Measurements from ENCODE around the gene PIBF1.

The PIBF1 gene

GRCh38 chr13:72849571-72849970 lies 67.6 kb downstream of the PIBF1 start:
- no peaks in the 10 kb centered on the region for H3K9me3 ChIP-seq (ENCODE audit: low read depth, low read length)
- no peak for TF ChIP-seq EZH2 (IDR thresholded peaks at IDR 0.05)
- TF ChIP-seq FOXP2 (optimal IDR thresholded peaks at IDR 0.05; ENCODE audit: control extremely low read depth, extremely low read length, insufficient read depth) = no peak
- TF ChIP-seq POLR2AphosphoS5 (IDR thresholded peaks at IDR 0.05; ENCODE audit: borderline replicate concordance, low read depth, low read length) = no peak
- H3K9ac ChIP-seq (ENCODE audit: insufficient read length) = no peak overlapping the region
- no peak overlapping the region for H3K4me3 ChIP-seq
- no peak for DNase-seq (ENCODE audit: low read depth, low spot score)
- no peak overlapping the region for H3K27ac ChIP-seq
- H3K36me3 ChIP-seq (ENCODE audit: insufficient read depth, low read length) = peaks cover 30% of the 10 kb centered on the region

GRCh38 chr13:72850959-72851677 lies 69.2 kb downstream of the PIBF1 start:
- Histone ChIP-seq H3K36me3 (ENCODE audit: insufficient read depth, low read length) (peaks cover 30% of the 10 kb centered on the region), H3K9ac (ENCODE audit: insufficient read length) (no peak overlapping the region)

GRCh38 chr13:72851678-72852014 lies 69.7 kb downstream of the PIBF1 start:
- H3K27ac ChIP-seq = no peak overlapping the region
- peaks cover 25% of the 10 kb centered on the region for H3K36me3 ChIP-seq (ENCODE audit: insufficient read depth, low read length)
- no peak overlapping the region for H3K4me3 ChIP-seq
- no peak for TF ChIP-seq POLR2AphosphoS5 (IDR thresholded peaks at IDR 0.05; ENCODE audit: borderline replicate concordance, low read depth, low read length)
- no peak for TF ChIP-seq EZH2 (IDR thresholded peaks at IDR 0.05)
- no peak for TF ChIP-seq FOXP2 (optimal IDR thresholded peaks at IDR 0.05; ENCODE audit: control extremely low read depth, extremely low read length, insufficient read depth)
- DNase-seq (ENCODE audit: low read depth, low spot score) = no peak
- H3K9me3 ChIP-seq (ENCODE audit: low read depth, low read length) = no peaks in the 10 kb centered on the region
- no peak overlapping the region for H3K9ac ChIP-seq (ENCODE audit: insufficient read length)

More at GRCh38 chr13:72850959-72851677, 69.2 kb downstream of the PIBF1 start:
- DNase-seq (ENCODE audit: low read depth, low spot score) = no peak
- no peaks in the 10 kb centered on the region for H3K9me3 ChIP-seq (ENCODE audit: low read depth, low read length)
- TF ChIP-seq FOXP2 (optimal IDR thresholded peaks at IDR 0.05; ENCODE audit: control extremely low read depth, extremely low read length, insufficient read depth) (no peak), POLR2AphosphoS5 (IDR thresholded peaks at IDR 0.05; ENCODE audit: borderline replicate concordance, low read depth, low read length) (no peak), EZH2 (IDR thresholded peaks at IDR 0.05) (no peak)
- no peak overlapping the region for H3K4me3 ChIP-seq
- no peak overlapping the region for H3K27ac ChIP-seq

- Histone ChIP-seq H3K9ac (ENCODE audit: insufficient read length) (no peak overlapping the region), H3K4me3 (no peak overlapping the region), H3K9me3 (ENCODE audit: low read depth, low read length) (no peaks in the 10 kb centered on the region), H3K27ac (no peak overlapping the region), H3K36me3 (ENCODE audit: insufficient read depth, low read length) (peaks cover 19% of the 10 kb centered on the region)
- TF ChIP-seq FOXP2 (optimal IDR thresholded peaks at IDR 0.05; ENCODE audit: control extremely low read depth, extremely low read length, insufficient read depth) (no peak), POLR2AphosphoS5 (IDR thresholded peaks at IDR 0.05; ENCODE audit: borderline replicate concordance, low read depth, low read length) (no peak), EZH2 (IDR thresholded peaks at IDR 0.05) (no peak)
- DNase-seq (ENCODE audit: low read depth, low spot score) = no peak
Observed at GRCh38 chr13:72852207-72852606, 70.3 kb downstream of the PIBF1 start.

GRCh38 chr13:72853000-72853399 lies 71.1 kb downstream of the PIBF1 start:
- Histone ChIP-seq H3K9me3 (ENCODE audit: low read depth, low read length) (no peaks in the 10 kb centered on the region), H3K4me3 (no peak overlapping the region), H3K36me3 (ENCODE audit: insufficient read depth, low read length) (peaks cover 12% of the 10 kb centered on the region; the same call in 1 of the 2 replicates), H3K27ac (no peak overlapping the region), H3K9ac (ENCODE audit: insufficient read length) (no peak overlapping the region)
- no peak for TF ChIP-seq POLR2AphosphoS5 (IDR thresholded peaks at IDR 0.05; ENCODE audit: borderline replicate concordance, low read depth, low read length)
- no peak for TF ChIP-seq FOXP2 (optimal IDR thresholded peaks at IDR 0.05; ENCODE audit: control extremely low read depth, extremely low read length, insufficient read depth)
- TF ChIP-seq EZH2 (IDR thresholded peaks at IDR 0.05) = no peak
- no peak for DNase-seq (ENCODE audit: low read depth, low spot score)

GRCh38 chr13:72864142-72865011 lies 82.4 kb downstream of the PIBF1 start:
- Histone ChIP-seq H3K9me3 (ENCODE audit: low read depth, low read length) (no peaks in the 10 kb centered on the region), H3K27ac (no peak overlapping the region)
- TF ChIP-seq FOXP2 (optimal IDR thresholded peaks at IDR 0.05; ENCODE audit: control extremely low read depth, extremely low read length, insufficient read depth) (no peak), POLR2AphosphoS5 (IDR thresholded peaks at IDR 0.05; ENCODE audit: borderline replicate concordance, low read depth, low read length) (no peak), EZH2 (IDR thresholded peaks at IDR 0.05) (no peak)

GRCh38 chr13:72868229-72868628 lies 86.3 kb downstream of the PIBF1 start:
- Histone ChIP-seq H3K27ac (no peak overlapping the region), H3K4me3 (no peak overlapping the region), H3K9me3 (ENCODE audit: low read depth, low read length) (no peaks in the 10 kb centered on the region), H3K9ac (ENCODE audit: insufficient read length) (no peak overlapping the region), H3K36me3 (ENCODE audit: insufficient read depth, low read length) (peaks cover 25% of the 10 kb centered on the region)
- TF ChIP-seq FOXP2 (optimal IDR thresholded peaks at IDR 0.05; ENCODE audit: control extremely low read depth, extremely low read length, insufficient read depth) = no peak
- TF ChIP-seq EZH2 (IDR thresholded peaks at IDR 0.05) = no peak
- no peak for TF ChIP-seq POLR2AphosphoS5 (IDR thresholded peaks at IDR 0.05; ENCODE audit: borderline replicate concordance, low read depth, low read length)
- DNase-seq (ENCODE audit: low read depth, low spot score) = no peak

More at GRCh38 chr13:72864142-72865011, 82.4 kb downstream of the PIBF1 start:
- no peak for DNase-seq (ENCODE audit: low read depth, low spot score)
- H3K36me3 ChIP-seq (ENCODE audit: insufficient read depth, low read length) = peaks cover 28% of the 10 kb centered on the region
- no peak overlapping the region for H3K4me3 ChIP-seq
- H3K9ac ChIP-seq (ENCODE audit: insufficient read length) = no peak overlapping the region

- no peak for DNase-seq (ENCODE audit: low read depth, low spot score)
- Histone ChIP-seq H3K9me3 (ENCODE audit: low read depth, low read length) (no peaks in the 10 kb centered on the region), H3K36me3 (ENCODE audit: insufficient read depth, low read length) (peaks cover 4% of the 10 kb centered on the region; the same call in 1 of the 2 replicates), H3K27ac (no peak overlapping the region), H3K9ac (ENCODE audit: insufficient read length) (no peak overlapping the region), H3K4me3 (no peak overlapping the region)
- TF ChIP-seq POLR2AphosphoS5 (IDR thresholded peaks at IDR 0.05; ENCODE audit: borderline replicate concordance, low read depth, low read length) = no peak
- TF ChIP-seq EZH2 (IDR thresholded peaks at IDR 0.05) = no peak
- TF ChIP-seq FOXP2 (optimal IDR thresholded peaks at IDR 0.05; ENCODE audit: control extremely low read depth, extremely low read length, insufficient read depth) = no peak
Observed at GRCh38 chr13:72875233-72875632, 93.3 kb downstream of the PIBF1 start.

All from SK-N-MC (cell line).